HUDEP-2 (cell line): ENCODE measurements around the gene ZMYND19.
"Not testable (repeated sequence)": the region's sequence is repeated elsewhere in the genome, so short reads cannot be mapped to it uniquely, and the experiment has no call there.

Experiments used
- DNase-seq, 76 experiments: peaks; one replicate each; lab custom pipeline; 2025; ENCODE audit not compliant: unreplicated experiment in 76 of 76; lab: John Stamatoyannopoulos, UW

The ZMYND19 gene

DNA sequence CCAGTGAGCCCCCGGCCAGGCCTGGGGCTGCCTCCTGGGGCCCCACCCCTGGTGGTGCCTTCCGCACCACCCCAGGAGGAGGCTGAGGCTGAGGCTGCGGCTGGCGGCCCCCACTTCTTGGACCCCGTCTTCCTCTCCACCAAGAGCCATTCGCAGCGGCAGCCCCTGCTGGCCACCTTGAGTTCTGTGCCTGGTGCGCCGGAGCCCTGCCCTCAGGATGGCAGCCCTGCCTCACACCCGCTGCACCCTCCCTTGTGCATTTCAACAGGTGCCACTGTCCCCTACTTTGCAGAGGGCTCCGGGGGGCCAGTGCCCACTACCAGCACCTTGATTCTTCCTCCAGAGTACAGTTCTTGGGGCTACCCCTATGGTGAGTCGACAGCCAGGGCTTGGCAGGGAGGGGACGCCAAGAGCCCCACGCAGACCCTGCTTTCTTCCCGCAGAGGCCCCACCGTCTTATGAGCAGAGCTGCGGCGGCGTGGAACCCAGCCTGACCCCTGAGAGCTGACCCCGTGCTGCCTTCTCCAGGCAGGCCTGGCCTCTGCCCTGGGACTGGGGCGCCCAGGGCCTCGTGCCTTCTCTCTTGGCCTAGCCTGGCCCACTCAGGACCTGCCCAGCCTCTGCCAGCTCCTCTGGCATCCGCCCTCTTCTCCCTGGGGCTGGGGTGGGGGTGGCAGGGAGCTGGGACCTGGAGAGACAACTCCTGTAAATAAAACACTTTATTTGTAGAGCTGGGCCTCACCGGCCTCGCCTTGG is 24.5 kb upstream of the ZMYND19 start:
- no peak for DNase-seq

DNA sequence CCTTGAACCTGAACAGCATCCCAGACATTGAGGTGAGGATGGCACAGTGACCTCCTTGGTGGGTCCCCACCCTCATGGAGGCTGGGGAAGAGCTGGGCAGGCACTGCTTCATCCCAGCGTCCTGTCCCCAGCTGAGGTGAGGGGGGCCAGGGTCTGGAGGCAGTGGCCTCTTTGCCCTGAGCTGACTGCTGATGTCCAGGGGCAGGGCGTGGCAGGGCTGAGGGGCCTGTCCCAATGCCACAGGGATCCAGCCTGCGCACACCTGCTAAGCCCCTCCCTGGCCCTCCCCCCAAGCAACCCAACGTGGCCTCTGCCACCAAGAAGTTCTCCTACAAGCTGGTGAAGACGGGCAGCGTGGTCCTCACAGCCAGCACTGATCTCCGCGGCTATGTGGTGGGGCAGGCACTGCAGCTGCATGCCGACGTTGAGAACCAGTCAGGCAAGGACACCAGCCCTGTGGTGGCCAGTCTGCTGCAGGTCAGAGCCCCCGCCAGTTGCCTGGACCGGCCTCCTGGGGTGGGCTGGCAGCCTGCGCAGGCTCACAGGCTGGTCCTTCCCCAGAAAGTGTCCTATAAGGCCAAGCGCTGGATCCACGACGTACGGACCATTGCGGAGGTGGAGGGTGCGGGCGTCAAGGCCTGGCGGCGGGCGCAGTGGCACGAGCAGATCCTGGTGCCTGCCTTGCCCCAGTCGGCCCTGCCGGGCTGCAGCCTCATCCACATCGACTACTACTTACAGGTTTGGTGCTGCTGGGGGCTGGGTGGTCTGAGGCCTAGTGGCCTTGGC is 23.6 kb upstream of the ZMYND19 start:
- DNase-seq, result no peak

GRCh38 chr9:137613259-137613658 is 22.9 kb upstream of the ZMYND19 start:
- no peak for DNase-seq

DNA sequence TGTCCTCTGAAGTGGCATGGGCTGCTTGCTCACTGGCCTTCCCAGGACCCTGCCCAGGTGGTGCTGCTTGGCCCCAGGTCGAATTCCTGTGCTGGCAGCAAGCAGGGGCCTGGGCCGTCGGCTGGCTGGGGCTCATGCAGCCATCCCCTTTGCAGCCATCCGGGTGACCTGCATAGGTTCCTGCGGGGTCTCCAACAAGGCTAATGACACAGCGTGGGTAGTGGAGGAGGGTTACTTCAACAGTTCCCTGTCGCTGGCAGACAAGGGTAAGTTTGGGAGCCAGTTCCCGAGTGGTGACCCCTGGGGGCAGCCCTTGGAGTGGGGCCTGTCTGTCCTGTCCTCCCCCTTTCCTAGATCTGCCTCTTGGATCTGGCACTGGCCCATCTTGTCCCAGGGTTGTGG is 22.4 kb upstream of the ZMYND19 start:
- no peak for DNase-seq

- peak in 24 of 76 experiments; percentile 6 to 47 (median 23) for DNase-seq
Measured at GRCh38 chr9:137611623-137612609, 21.6 kb upstream of the ZMYND19 start.

GRCh38 chr9:137610944-137611343 is 20.6 kb upstream of the ZMYND19 start:
- no peak for DNase-seq

DNA sequence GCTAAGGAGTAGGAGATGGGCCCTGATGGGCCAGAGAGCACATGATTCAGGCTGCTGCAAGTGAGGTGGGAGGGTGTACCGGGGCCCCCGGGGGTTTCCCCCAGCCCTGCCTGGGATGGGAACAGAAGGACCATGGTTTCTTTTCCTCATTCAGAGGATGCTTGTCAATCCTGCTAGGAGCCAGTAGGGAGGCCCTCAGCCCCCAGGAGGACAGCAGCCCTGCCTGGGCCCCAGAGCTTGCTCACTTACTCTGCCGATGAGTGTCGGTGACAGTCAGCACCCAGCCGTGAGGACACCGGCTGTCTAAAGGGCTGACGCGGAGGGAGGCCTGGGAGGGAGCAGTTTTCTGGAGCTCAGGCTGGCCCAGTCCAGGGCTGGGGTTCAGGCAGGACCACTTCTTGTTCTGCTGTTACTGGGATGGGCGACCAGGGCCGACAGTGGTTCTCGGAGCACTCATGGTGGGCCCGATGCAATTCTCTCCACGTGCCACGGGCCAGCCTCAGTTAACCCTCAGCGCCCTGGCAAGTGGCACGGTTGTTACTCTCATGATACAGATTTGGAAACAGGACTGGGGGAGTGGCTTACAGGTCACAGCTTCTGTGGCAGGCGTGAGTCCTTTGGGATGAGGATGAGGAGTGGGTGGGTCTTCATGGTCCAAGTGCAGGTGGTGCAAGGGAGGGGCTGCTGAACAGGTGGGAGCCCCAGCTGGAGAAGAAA is 17.0 kb upstream of the ZMYND19 start:
- no peak for DNase-seq

GRCh38 chr9:137606734-137607138 is 16.4 kb upstream of the ZMYND19 start:
- DNase-seq, result no peak

DNA sequence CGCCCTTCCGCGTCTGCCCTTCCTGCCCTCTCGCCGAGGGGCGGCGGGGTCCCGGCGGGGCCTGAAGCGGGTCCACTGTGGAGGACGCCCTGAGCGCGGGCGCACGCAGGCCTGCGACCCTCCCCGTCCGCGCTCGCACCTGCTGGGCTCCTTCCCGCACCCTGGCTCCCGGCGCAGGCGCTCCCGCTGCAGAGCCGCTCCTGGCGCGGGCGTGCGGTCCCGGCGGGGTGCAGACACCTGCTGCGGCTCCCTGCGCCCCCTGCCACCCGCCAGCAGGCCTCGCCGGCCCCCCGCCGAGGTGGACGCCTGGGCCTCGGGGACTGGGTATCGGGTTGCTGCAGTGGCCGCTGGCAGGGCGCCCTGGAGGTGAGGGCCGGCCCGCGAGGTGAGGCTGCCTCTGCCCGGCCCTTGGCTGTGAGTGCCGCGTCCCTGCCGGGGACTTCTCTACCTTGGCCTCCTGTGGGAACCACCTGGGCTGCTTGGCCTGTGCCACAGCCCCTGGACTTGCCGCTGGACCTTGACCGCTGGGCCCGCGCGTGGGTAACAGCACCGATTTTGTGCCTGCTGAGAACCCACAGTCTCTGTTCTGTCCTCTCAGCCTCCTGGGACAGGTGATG is 15.8 kb upstream of the ZMYND19 start:
- peak in 1 of 76 experiments; percentile 34 for DNase-seq

GRCh38 chr9:137605121-137606004 is 15.1 kb upstream of the ZMYND19 start, which contains the start of gene ARRDC1:
TSS of gene ARRDC1 (plus strand) at chr9:137605686. CDS start at chr9:137605718, 32 bp downstream.
- DNase-seq, result peak in 74 of 76 experiments; percentile 45 to 99 (median 90)

GRCh38 chr9:137604345-137605086 is 14.2 kb upstream of the ZMYND19 start:
- DNase-seq, result no peak

- no peak for DNase-seq
Measured at GRCh38 chr9:137603879-137604278, 13.6 kb upstream of the ZMYND19 start.

- DNase-seq, result peak in 3 of 76 experiments; percentile 9 to 13 (median 11)
Measured at GRCh38 chr9:137602661-137603060, 12.3 kb upstream of the ZMYND19 start.

GRCh38 chr9:137598943-137599342 is 8.6 kb upstream of the ZMYND19 start:
- DNase-seq, result no peak

DNA sequence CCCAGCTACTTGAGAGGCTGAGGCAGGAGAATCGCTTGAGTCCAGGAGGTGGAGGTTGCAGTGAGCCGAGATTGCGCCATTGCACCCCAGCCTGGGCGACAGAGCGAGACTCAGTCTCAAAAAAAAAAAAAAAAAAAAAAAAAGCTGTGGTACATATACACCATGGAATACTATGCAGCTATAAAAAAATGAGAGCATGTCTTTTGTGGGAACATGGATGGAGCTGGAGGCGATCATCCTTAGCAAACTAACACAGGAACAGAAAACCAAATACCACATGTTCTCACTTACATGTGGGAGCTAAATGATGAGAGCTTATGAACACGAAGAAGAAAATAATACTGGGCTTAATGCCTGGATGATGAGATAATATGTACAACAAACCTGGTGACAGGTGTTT is 6.3 kb upstream of the ZMYND19 start:
- DNase-seq, result not testable (repeated sequence)

DNA sequence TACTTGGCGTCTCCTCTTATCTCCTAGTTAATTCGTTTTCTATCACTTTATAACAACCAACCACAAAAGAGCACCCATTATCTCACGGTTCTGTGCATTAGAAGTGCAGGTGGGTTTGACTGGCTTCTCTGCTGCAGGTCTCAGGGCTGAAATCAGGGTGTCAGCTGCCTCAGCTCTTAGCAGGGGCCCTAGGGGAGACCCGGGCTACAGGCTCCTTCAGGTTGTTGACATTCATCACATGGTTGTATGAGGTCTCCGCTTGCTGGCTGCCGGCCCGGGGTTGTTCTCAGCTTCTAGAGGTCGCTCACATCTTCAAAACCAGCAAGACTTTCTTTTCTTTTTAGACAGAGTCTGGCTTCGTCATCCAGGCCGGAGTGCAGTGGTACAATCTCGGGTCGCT is 2.9 kb upstream of the ZMYND19 start:
- DNase-seq, result no peak

GRCh38 chr9:137592767-137593166 is 2.5 kb upstream of the ZMYND19 start:
- no peak for DNase-seq

DNA sequence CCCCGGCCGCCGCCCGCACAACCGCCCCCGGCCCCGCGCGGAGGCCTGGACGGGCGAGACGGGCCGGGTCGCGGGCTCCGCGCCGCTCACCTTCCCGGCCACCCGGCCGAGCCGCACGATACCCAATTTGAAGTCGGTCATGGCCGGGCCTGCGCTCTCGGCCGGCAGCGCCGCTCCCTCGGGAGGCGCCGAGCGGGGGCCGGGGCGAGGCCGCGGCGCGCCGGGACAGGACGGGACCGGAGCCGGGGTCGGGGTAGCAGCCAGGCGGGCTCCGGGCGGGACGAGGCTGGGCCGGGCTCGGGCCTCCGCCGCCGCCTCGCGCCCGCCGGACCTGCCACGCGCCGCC is 216 bp downstream of the ZMYND19 start:
- DNase-seq, result no peak
